HL-60/S4 (cell line): ENCODE data around the gene HS1BP3.

Experiments used
- in situ Hi-C: fragments of 300-500 bp; cut with MboI; formaldehyde crosslinking; loops from 2 replicates; pipeline ENCODE4 v1.14.3; 2022; ENCODE audit warnings: low sequenced_read_pairs

The HS1BP3 gene

DNA sequence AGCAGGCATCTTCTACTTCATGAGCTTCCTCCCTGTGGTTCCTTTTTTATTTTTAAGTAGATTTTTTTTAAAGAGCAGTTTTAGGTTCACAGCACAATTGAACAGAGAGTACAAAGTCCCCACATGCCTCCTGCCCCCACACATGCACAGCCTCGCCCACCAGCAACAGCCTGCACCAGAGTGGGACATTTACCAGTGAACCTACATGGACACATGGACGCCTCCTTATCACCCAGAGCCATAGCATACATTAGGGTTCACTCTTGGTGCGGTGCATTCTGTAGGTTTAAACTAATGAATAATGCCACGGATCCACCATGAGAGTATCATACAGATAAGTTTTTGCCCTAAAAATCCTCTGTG, 40.9 kb downstream of the HS1BP3 start:
- in situ Hi-C loops, result no loop called here

DNA sequence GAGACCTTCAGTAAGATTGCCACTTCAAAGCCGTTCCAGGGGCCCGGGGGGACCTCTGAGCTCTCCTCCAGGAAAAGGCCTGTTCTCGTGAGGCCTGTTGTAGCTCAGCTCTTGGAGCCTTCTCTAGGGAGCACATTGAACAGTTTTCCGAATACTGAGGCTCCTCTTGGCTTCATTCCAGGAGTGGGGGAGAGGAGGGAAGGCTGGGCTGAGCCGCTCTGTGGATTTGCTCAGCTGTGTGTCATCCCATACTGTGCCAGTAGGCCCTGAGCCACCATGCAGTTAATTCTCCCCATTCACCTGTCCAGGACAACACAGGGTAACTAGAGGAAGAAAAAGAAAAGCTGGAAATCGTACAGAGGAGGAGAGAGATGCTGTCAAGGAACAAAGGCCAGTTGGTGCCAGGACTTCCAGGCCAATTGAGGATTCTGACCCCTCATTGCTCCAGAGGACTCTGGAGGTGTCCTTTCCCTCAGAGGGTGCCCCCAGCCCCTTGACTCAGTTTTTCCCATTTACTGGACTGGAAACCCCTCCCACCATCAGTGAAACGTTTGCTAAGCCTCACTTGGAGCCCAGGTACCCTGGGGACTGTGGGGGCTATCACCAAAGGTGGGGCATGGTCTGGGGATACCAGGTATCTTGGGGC, 41.4 kb downstream of the HS1BP3 start:
- in situ Hi-C loops, result no loop called here

DNA sequence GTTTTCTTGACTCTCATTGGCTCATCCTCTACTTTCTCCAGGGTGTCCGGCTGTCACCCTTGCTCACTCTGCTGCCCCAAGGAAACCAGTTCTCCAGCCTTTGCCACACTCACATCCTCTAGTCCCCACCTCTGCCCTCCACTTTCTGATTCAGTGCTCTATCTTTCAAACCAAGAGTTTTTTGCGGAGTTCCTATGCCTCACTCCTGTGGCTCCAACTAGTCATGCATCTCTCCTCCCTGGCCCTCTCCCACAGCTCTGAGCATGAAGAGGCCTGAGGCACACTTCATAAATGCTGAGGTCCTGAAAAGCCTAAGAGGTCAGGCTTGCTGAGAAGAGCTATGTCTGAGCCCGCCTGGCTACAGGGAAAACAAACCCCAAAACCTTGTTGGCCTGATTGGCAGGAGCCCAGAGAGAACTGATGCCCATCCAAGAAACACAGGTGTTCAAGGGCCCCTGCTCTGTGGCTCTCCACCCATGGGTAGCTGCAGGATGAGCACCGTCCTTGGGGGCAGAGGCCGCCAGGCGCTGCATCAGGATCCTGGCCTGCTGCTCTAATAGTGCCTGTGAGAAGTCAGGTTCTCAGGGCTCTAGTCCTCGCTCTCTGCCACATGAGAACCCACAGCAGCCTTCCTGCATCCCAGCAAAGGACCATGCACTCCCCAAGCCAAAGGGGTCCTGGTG, 42.1 kb downstream of the HS1BP3 start:
- in situ Hi-C loops, result no loop called here

DNA sequence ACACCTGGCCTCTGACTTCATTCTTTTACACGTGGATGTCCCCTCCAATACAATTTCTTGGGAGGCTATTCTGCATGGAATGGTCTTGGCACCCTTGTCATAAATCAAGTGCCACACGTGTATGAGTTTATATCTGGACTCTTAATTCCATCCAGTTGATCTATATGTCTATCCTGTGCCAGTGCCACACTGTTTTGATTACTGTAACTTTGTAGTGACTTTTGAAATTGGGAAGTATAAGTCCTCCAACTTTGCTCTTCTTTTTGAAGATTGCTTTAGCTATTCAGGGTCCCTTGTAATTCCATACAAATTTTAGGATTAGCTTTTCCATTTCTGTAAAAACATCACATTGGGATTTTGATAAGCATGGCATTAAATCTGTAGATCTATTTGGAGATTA, 43.5 kb downstream of the HS1BP3 start:
- in situ Hi-C loops, result no loop called here

DNA sequence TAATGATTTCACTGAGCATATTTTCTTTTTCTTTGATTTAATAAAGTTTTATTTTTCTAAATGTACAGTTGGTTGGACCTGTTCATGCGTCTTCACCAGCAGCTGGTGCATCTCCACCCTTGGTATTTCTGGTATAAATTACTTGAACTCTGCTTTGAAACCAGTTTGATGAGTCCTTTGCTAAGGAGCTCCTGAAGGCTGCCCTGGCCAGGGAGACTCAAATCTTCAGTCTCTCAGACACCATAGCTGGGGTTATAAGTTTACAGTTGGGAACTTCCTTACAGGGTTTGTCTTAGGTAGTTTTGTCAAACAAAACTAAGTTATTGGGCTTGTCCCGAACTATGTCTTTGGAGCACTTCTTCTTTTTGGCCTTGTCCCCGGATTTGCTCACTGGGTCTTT, 44.7 kb downstream of the HS1BP3 start:
- in situ Hi-C loops, result no loop called here

DNA sequence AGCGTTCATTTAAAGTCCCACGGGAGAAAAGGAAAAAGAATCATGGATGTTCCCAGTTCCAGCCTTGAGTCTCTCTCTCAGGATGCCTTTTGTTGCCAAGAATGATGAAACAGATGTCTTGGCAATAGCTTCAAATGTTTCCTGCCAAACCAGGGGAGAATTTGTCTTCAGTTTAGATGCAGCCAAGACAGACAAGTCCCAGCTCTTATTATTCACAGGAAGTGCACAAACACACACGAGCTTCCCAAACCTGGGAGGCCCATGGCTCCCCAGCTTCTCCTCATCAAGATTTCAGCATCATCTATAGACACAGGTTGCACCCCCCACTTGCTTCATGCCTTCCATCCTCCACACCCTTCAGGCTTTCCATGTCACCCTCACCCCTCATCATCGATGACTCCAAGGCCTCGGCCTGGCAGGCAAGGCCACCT, 45.9 kb downstream of the HS1BP3 start:
- in situ Hi-C loops, result no loop called here

DNA sequence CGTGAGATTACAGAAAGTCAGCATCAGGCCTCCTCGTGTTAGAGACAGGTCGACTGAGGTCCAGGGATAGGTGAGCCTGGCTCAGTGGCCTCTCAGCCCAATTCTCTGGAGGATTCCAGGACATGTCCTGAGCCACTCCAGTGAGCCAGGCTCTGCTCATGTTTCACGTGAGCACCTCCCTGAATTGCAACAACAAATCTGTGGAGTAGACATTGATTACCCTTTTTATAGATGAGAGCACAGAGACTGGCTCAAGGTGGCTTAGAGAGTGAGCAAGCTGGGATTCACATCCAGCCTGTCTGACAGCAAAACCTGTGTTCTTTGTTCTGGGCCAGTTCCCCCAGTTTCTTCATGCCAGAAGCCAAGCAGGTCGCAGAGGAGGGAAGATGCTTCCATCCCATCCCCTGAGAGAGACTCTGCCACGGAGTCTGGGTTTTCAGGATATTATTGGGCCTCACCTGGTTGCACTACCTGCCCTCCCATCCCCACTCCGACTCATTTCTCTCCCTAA, 46.4 kb downstream of the HS1BP3 start:
- in situ Hi-C loops, result no loop called here

DNA sequence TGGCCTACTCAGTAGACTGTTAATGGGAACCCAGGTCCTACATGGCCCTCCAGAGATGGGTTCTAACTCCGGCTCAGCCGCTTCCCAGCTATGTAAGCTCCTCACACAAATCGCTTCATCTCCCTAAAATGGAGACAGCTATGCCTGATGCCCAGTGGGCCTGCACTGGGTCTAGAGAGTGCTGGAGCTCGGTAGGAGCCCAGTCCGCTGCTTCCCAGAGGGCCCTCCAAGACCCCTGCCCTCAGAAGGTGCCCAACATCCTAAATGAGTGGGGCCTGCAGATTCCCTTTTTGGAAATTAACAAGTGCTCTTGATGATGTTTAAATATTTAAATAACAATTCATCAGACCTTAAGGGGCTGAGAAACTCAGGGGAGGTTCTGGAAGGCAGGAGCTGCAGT, 47.1 kb downstream of the HS1BP3 start:
- in situ Hi-C loops, result no loop called here

DNA sequence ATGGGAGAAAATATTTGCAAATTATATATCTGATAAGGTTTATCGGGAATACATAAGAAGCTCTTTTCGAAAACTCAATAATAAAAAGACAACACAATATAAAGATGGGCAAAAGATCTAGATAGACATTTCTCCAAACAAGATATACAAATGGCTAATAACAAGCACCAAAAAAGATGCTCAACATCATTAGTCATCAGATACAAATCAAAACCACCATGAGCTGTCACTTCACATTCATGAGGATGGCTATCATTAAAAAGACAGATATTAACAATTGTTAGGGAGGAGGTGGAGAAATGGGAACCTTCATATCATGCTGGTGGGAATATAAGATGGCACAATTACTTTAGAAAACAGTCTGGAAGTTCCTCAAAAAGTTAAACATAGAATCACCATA, 48.1 kb downstream of the HS1BP3 start:
- in situ Hi-C loops, result no loop called here

DNA sequence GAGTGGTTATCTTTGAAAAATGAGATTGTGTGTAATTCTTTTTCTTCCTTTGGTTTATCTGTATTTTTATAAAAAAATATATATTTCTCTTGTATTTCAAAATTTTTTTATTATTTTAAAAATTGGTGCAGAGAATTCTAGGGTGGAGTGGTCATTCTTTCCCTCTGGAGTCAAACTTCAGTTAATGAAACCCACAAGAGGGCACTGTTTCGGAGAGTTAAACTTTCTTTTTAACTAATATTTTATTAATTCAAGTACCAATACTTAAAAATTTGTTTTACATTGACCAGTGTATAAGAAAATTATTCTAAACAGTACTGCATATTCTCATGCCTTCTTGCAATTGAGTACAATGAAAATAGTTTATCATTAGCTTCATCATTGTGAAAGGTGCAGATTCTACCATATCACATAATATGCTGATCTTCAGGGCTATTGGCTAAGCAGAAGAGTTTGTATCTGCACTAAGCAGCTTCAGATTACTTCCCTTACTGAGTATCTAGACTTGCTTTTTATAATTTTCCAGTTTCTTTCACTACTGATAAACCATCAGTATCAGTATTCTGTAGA, 50.1 kb downstream of the HS1BP3 start:
- in situ Hi-C loops, result no loop called here

DNA sequence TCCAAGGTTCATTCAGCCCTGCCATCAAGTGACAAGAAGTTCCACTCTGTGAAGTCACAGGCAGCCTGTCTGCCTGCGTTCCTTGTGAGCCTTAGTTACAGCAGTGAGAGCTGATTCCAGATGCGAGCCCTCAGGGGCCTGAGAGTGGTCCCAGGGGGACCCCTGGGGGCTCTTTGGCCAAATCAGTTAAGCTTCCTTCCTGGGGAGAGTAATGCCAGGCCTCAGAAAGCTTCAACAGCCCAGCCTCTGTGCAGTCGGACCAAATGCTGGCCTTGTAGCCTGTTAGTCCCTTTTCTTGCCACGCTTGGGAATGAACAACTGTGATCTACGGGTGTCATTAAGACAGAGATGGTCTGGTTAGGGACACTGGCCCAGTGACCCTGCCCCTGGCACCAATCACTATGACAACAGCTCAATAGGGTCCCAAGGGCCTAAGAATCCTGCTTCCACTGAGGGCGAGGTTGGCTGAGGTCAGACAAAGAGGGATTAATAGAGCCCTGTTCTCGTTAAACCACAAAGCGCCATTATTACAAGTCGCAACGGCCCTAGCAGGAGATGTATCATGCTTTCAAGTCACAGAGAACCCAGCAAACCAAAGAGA, 50.9 kb downstream of the HS1BP3 start:
- in situ Hi-C loops, result no loop called here

DNA sequence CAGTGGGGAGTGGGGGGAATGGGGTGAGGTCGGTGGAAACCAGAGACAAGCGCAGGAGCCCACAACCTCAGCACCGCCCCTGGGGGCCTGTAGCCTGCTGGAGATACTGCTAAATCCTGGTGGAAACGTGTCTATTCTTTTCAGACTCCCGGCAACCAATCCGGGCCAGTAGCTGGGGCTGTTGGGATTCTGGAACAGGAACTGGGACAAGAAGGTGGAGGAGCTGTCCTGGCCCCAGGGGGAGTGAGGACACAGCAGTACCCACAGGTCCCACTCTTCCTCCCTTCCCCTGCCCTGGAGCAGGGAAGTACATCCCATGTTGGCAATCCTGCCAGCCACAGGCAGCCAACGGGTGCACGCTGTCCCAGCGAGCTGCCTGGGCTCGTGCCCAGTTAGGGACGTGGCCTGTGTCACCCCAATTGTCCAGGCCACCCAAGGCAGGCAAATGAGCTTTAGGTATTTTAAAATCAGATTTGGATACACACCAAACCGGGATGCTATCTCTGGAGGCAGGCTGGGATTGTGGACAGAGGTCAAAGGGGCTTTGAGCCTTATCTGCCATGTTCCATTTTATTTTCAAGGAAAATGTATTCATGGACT, 51.8 kb downstream of the HS1BP3 start:
- in situ Hi-C loops, result no loop called here

DNA sequence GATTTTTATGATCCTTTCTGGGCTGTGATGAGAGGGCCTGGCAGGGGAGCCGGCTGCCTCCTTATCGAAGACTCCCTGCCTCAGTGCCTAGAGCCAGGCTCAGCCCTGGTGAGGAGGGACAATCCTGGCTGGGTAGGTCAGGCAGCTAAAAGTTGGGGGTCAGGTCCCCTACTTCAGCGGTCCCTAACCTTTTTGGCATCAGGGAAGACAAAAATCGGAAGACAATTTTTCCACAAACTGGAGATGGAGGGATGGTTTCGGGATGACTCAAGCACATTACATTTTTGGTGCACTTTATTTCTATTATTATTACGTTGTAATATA, 53.1 kb downstream of the HS1BP3 start:
- in situ Hi-C loops, result no loop called here

DNA sequence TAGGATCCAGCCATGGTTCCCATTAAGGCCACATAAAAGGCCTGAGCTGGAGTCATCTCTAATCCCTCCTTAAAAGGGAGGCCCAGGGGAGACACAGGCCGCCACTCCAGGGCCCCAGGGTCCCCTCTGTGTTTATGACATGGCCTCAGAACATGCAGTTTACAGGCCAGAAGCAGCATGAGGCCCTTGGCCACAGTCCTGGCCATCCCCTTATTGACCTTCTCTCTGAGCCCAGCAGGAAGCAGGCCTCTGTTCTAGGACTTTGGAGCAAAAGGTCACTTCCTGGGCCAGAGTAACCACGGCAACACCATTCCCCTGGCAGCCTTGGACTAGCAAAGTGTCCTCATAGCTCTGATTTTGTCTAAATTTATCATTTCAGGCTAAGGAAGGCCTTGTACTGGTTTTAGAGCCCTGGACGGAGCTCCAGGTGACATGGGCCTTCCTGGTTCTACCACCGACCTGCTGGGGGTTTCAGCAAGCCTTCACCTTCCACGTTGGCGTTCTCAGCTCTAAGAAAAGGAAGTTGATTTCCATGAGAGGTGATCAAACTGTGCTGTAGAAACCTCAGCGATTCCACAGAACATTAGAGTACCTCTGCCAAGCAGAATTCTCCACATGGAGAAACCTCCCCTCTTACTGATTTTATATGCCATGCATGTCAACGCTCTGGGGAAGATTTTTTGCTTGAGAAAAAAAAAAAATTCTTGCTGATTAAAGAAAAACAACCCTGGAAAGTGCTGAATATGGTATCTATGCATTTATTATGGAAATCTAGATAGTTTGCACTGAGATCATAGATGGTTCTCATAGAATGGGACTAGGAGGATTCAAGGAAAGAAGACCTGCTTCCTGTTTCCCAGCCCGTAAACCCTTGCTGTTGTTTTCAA, 53.7 kb downstream of the HS1BP3 start:
- in situ Hi-C loops, result no loop called here

DNA sequence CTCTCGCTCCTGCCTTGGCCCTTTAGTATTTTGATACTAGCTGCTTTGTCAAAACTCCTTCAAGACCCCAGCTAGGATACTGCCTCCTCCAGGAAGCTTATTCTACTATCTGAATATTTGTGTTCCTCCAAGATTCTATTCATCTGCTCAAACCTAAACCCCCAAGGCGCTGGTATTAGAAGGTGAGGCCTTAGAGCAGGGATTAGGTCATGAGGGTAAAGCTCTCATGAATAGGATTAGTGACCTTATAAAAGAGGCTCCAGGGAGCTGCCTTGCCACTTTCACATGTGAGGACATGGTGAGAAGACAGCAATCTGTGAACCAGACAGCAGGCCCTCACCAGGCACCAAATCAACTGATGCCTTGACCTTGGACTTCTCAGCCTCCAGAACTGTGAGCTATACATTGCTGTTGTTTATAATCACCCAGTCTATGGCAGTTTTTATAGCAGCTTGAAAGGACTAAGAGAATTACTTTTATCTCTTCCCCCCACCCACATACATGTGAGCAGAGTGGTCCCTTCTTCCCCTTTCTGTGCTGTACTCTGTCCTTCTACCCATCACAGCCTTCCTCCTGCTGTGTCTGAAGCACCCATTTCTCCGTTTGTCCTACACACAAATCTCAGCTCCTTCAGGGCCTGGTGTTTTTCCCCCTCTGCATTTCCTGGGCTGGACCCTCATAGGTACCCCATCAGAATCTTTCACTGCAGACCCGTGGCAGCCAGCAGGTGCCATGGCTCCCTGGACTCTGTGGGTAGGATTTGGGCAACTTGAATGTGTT, 54.5 kb downstream of the HS1BP3 start:
- in situ Hi-C loops, result no loop called here

DNA sequence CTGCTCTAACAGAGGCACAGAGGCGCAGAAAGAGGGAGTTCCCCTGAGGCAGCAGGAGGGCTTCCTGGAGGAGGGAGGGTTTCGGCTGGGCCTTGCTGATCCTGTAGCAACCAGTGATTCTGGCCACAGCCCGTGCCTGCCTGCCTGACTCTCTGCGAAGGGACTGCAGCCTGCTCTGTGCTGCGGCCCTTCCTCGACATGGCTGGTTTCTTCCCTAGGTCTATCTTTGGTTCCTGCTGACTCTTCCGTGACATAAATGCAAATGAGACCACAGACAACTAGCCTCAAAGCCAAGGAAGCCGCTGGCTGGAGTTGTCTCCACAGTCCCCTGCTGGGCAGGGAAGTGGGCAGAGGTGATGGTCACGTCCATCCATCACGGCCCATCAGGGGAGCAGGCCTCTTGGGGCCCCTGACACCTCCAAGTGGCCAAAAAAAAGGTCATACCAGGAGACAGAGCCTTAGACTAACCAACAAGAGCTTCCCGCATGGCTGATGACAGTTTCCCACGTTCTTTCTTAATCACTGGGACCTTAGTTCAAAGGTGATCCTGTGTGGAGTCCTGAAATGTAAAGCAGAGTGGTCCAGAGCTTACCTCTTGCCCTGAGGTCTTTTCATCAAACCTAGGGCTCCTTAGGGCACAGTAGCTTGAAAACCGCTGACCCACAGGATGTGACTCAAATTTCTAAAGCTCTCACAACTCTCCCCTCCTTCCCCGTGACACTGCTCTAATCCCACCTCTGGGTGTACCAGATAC, 55.3 kb downstream of the HS1BP3 start:
- in situ Hi-C loops, result no loop called here

DNA sequence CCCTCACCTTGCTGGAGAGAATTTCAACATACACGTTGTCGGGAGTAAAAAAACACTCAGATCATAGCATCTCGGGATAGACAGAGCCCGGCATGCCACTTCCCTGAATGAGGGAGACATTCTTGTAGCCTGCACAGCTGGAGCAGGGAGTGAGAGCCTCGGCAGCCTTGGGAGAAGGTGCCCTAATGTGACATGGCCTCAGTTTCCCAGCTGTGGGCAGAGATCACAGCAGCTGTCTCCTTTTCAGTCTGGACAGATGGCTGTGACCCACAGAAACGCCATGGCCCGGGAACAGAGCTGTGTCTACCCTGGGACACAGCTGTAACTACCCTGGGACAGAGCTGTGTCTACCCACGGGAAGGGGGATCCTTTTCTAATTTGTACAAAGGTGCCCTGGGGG, 55.9 kb downstream of the HS1BP3 start:
- in situ Hi-C loops, result no loop called here

DNA sequence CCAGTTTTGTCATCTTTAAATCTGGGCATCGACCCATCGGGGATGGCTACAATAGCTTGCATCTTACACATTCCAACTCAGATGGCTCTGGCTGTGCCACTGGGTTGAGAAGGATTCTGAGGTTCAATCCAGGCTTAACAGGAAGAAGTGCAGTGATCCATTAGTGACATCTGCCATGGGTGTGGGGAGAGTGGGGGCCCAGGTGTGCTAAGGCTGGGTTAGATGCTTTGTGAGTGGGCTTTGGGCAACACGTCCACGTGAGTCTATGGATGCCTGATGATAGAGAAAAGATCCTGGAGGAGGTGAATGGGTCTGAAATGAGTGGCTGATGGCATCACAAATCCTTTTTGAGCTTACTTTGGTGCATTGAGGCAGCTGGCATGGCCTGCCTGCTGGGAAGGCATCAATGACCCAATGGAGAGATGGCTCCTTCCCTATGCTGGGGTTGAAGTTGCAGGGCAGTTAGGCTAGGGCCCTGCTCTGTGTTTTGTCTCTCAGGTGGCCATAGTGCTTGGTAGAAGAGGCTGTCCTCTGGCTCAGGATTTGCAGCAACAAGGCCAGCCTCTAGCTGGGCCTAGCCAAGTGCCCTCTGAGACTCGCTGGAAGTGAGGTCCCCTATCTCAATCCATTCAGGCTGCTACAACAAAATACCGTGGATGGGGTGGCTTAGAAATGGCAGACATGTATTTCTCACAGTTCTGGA, 56.7 kb downstream of the HS1BP3 start:
- in situ Hi-C loops, result no loop called here
